HL-60/S4 treated with phorbol 12-myristate 13-acetate at 8.2 ng/mL for 4 days and 3 days (cell line): ENCODE data around the gene SPRY1.

Source experiments
- in situ Hi-C: fragments of 300-500 bp; cut with MboI; formaldehyde crosslinking; loops from 2 replicates; pipeline ENCODE4 v1.15.0; 2022; ENCODE audit warnings: low sequenced_read_pairs

The SPRY1 gene

DNA sequence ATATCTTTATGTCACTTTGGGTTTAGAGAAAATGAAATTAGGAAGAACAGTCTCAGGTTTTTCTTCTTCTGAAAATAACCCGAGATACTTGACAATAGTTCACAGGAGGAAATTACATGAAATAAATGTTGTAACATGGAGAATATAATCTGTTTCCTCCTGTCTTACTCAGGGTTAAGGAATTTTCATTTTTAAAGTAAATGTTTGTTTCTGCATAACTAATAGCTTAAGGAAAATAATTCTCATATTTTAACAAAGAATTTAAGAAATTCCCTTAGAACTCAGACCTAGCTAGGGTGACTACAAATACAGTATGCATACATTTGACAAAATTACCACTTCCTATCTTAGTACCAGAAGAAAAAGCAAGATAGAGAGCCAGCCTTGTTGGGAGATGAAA, 17.2 kb upstream of the SPRY1 start:
- in situ Hi-C loops = no loop called here

DNA sequence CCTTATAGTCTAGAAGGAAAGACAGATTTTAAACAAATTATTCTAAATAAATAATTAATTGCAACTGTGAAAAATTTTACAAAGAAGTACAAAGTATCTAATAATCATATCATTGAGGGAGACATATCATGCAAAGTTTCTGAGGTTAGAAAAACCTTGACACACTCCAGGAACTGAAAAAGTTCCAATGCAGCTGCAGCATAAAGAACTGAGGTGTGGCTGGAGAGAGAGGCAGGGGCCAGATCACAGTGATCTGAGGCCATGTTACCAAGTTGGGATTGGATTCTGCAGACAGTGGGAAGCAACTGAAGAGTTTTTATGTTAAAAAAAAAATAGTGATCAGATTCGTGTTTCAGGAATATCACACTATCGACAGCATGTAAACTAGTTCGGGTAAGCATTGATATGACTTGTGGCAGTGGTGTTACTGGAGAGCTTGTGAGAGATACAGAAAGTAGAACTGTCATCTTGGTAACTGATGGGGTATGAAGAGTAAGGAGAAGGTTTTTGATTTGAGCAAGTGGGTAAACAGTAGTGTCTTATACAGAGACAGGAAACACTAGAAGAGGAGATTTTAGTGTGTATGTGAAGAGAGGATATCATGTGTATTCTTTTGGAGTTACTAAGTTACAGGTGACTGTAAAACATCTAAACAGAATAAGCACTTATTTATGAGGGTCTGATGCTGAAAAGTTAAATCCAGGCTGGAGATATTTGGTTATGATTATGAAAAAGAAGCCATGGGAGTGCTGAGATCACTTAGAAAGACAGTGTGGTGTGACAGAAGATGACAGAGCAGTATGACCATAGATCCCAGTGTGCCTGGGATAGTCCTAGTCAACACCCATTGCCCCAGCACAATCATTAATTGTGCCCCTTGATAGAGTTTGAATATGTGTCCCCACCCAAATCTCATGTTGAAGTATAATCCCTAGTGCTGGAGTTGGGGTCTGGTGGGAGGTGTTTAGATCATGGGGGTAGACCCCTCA, 15.6 kb upstream of the SPRY1 start:
- in situ Hi-C loops = no loop called here

DNA sequence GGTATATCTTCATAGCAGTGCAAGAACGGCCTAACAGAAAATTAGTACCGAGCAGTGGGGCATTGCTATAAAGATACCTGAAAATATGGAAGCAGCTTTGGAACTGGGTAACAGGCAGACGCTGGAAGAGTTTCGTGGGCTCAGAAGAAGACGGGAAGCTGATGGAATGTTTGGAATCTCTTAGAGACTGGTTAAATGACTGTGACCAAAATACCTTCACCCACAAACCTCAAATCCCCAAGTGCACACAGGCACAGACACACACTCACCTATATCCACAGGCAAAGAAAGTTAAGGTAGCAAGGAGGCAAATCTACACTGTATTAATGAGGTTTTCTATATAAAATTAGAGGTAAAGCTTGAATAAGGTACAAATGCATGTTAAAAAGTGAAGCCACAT, 14.6 kb upstream of the SPRY1 start:
- in situ Hi-C loops = no loop called here

DNA sequence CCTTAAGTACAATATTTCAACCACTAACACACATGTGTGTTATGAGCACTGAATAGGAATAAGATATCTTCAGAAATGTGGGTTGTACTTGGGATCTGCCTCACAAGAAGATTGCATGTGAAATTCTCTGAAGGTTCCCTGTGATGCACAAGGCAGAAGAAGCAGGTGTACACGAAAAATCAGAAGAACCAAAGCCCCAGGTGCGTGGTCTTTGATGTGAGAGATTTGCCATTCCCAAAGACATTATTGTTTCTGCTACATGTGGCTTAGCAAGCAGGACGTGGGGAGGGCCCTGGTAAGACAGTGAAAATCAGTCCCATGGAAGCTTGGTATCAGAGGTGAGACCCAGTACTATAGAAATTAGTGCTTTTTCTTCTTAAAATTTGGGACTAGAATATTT, 13.0 kb upstream of the SPRY1 start:
- in situ Hi-C loops = no loop called here

DNA sequence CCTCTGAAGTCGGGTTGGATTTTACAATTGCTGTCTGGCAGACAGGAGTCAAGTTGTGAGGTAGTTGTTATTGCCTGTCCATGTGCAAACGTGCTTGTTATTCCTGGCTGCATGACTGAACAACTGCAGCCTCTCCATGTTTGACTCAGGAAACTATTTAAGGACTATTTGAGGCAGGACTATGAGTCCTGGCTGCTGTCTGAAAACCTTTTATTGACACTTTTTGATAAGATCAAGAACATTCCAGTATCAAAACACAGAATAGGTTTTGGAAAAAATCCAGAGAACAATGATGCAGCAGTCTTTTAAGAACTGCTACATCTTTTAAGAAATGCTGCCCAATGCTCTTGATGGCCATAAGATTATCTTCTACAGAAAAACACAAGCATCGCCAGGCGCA, 10.0 kb upstream of the SPRY1 start:
- in situ Hi-C loops = no loop called here

DNA sequence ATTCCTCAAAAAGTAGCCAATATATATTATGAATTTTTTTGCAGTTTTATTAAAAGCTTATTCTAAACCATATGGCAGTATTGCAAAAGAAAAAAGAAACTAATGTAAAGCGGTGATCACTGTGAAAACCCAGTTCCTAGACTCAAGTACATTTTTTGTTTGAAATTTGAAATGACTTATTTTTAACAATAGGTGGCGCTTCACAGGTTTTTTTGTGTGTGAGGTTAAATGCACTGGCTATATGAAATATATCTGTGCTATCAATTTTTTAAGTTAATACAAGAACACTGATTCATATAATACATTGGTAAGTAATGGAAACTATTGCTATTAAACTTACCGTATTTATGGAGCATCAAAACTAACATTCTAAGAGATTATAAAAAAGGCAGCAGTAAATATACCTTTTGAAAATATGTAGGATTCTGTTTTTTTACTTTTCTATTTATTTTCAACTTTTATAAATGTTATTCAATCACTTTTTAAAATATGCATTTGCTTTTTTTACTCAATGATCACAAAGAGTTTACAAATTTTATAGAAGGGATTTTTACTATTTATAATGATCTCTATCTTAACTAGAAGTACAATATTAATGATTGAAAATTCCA, 5.6 kb upstream of the SPRY1 start:
- in situ Hi-C loops = no loop called here

DNA sequence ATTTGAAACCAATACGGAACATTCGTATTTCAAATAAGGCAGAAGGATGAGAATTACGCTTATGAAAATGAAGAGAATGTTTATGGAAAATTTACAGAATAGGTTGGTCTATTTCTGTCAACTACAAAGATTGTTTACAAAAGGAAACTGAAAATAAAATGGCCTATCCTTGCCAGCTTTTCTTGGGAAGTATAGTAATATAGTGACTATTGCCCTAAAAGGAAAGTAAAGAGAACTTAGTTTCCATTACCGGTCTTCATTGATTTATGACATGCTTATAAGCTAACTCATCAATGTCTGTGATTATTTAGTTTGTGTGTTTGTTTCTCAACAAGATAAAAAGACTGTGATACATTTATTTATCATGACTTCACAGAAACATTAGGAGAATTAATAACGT, 2.9 kb upstream of the SPRY1 start:
- in situ Hi-C loops = no loop called here

DNA sequence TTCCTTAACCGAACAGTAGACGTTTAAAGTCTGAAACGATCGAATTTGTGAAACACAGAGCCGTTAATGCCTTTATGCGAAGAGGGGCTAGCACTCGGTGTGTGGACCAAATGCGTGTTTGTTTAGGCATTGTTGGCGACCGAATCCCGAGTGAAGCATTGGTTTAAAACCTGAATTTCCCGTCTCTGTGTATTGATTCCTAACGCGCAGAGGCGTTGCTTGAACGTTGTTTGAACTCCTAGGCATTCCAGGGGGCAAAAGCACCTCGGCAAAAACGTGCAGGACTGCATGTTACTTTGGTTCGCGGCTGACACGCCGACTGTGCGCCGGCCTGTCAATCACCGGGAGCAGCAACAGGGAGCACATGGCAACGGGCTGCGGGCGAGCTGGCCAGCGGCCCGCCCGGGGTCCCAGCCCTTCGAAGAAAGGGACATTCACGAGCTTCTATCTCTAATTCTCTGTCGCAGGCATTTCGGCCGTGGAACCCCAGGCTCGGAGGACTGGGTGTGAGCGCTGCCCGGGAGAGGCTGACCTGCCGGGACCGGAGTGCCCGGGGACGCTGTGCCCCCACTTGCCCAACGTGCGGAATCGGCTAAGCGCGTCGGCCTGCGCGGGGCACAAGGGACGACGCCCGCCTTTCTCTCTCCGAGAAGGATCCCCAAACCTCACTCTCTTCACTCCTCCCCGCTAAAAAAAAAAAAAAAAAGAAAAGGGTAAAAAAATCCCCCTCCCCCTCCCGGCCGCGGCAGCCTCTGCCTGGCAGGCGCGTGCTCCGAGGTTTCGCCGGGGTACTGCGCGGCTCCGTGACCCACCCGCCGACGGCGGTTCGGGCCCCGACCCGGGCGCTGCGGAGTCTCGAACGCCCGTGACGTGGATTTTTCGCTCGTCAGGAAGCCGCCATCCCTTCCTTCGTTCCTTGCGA, 810 bp downstream of the SPRY1 start:
- in situ Hi-C loops = no loop called here

DNA sequence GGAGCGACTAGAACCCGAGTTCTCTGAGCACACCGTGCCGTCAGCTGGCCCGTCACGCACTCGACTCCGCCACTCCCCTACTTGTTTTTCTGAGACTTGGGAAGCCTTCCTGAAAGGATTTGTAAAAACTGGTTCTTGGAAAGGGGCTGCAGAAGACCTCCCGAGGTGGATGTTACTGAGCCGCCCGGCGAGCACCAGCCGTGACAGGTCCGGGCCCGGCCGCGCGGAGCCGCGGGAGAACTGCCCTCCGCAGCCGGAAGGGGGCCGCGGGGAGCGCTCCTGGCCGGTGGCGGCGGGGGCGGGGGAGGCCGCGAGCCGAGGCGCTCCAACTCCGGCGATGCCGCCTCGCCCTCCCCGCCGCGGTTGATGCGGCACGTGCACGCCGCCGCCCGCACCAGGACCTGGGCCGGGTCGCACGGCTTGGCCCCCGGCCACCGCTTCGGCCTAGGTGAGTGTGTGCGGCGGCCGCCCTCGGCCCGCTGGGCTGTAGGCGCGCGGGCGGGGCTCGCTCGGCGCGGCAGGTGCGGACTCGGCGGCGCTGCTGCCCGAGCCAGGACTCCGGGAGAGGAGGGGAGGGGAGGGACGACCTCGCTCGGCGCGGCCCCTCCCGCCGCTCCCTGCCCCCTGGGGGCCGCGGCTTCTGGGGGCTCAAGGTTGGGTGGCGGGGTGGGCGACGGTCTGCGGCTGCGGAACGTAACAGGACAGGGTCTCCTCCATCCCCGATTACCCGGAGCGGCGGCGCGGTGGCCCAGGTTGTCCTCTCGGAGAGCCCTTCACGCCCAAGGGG, 1.7 kb downstream of the SPRY1 start:
- in situ Hi-C loops = no loop called here

DNA sequence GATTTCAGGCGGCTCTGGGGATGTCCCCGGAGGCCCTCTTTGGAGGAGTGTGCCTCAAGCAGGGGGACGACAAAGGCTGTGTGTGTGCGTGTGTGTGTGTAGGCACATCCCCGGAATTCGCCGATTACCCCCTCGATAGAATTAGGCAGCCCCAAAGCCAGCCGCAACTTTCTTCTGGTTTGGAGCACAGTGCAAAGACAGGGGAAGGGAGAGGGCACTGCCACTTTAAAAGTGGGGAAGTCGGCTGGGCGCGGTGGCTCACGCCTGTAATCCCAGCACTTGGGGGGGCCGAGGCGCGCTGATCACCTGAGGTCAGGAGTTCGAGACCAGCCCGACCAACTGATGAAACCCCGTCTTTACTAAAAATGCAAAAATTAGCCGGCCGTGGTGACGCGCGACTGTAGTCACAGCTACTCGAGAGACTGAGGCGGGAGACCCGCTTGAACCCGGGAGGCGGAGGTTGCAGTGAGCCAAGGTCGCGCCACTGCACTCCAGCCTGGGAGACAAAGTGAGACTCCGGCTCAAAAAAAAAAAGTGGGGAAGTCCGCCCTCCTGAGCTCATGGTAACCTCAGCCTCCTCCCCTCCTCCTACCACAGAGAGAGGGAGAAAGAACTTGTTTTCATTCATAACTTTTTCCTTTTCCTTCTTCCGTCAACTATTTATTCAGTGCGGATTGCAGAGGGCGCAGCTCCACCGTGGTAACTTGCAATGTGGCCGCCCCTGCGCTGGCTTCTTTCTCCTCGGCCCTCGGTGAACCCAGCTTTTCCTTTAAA, 2.4 kb downstream of the SPRY1 start:
- in situ Hi-C loops = no loop called here

DNA sequence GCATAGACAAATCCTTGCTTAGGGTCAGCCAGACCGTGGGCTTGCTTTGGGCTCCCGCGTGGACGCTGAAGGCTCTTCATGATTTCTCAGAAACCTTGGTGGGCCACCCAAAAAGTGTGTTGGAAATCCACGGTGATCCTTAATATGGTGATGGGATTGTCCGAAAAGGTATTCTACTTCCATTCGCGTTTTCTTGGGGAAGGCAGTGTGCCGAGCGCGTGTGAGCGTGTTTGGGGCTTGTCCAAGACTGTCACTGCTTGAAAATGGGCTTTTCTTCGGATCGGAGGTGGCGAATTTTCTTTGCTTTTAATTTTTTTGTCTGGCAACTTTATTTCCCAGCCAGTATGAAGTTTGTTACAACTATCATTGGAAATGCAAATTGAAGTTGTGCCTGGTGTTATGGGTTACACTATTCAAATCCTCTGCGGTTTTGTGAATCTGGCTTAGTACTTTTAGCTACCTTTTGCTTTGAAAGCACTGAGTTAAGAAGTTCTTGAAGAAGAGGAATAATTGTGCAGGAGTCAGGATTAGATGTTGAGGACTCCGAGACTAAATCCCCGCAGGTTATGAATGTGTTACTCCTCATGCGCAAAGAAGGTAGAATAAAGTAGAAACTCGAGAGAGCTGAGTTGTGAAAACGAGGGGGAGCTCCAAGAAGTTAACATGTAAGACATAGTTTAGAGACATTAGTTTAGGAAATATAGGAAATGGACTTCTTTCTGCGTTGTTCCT, 3.2 kb downstream of the SPRY1 start:
- in situ Hi-C loops = loop anchor here (25.0 kb wide), 1 partner anchor 188 kb away; no protein-coding TSS in a partner anchor

DNA sequence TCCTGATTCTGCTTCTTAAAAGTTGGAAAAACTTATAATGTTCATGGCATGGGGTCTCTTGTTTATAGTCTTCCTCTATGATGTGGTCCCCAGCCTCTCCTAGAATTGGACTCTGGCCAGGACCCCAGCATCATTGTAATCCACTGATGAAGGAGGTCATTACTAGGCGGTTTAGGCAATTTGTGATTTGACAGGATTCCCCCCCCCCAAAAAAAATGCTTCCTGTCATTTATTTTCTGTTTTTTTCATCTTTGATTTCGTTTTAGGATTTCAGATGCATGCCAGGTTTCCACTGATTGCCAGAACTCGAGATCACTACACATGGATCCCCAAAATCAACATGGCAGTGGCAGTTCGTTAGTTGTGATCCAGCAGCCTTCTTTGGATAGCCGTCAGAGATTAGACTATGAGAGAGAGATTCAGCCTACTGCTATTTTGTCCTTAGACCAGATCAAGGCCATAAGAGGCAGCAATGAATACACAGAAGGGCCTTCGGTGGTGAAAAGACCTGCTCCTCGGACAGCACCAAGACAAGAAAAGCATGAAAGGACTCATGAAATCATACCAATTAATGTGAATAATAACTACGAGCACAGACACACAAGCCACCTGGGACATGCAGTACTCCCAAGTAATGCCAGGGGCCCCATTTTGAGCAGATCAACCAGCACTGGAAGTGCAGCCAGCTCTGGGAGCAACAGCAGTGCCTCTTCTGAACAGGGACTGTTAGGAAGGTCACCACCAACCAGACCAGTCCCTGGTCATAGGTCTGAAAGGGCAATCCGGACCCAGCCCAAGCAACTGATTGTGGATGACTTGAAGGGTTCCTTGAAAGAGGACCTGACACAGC, 4.9 kb downstream of the SPRY1 start:
- in situ Hi-C loops = loop anchor here (25.0 kb wide), 1 partner anchor 186 kb away; no protein-coding TSS in a partner anchor

DNA sequence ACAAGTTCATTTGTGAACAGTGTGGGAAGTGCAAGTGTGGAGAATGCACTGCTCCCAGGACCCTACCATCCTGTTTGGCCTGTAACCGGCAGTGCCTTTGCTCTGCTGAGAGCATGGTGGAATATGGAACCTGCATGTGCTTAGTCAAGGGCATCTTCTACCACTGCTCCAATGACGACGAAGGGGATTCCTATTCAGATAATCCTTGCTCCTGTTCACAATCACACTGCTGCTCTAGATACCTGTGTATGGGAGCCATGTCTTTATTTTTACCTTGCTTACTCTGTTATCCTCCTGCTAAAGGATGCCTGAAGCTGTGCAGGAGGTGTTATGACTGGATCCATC, 5.5 kb downstream of the SPRY1 start:
- in situ Hi-C loops = loop anchor here (25.0 kb wide), 1 partner anchor 185 kb away; no protein-coding TSS in a partner anchor

DNA sequence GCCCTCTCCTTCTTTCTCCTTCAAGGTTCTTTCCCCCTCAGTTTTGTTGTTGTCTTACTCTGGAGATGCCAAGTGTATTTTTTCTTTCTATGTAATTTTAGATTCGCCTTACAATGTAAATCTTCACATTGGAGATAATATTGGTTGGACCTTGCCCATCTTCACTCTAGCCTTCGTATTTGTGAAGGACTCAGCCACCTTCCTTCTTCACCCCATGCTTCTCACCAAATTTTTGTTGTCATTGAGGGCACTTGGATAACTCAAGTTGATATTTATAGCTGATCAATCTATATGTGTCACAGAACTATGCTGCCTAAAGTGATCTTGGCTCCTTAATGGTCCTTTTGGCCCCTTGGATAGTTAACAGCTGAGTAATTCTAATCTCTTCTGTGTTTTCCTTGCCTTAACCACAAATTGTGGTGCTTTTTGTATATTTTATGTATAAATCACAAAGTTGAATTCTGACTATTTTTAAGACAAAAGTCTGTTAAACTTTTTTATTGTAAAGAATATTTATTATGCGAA, 6.5 kb downstream of the SPRY1 start:
- in situ Hi-C loops = loop anchor here (25.0 kb wide), 1 partner anchor 184 kb away; no protein-coding TSS in a partner anchor

DNA sequence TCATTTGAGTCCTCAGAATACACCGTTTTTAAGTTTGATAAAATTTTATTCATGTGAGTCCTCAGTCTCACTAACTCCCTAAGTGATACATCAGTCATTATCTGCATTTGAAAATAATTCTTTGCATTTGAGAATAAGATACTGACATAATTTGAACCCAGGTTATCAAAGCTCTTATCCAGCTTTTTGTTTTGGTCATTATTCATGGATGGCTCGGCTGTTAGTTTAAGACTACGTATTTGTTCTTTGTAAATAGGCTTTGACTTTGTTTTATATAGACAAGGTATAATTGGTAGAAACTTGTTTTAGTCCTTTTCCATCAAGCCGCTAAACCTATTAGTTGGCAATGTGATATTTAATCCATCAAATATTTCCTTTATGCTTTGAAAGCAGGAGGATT, 7.9 kb downstream of the SPRY1 start:
- in situ Hi-C loops = loop anchor here (25.0 kb wide), 1 partner anchor 183 kb away; no protein-coding TSS in a partner anchor

DNA sequence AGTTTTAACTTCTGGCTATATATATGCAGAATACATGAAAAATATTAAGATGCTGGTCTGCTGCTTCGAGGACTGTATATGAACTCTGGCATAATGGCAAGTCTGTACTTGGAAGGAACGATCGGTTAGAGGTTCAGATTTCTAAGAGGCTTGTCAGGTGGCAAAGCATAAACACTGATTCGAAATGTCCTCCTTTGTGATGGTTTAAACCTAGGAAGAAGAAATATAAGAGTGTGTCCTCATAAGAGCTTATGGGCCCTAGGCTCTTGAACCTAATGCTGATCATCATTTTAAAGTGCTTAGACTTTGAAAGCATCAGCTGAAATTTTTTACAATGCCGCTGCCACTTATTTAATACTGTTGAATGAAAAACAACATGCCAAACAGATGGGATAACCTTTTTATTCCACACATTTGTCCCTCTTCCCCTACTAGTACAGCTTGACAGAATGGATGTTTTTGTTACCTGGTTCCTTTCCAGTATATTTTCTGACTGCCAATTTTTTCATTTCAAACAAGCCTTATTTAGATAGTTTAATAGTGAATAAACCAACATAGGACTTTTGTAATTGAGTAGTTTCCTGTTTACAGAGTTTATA, 8.8 kb downstream of the SPRY1 start:
- in situ Hi-C loops = loop anchor here (25.0 kb wide), 1 partner anchor 182 kb away; no protein-coding TSS in a partner anchor

DNA sequence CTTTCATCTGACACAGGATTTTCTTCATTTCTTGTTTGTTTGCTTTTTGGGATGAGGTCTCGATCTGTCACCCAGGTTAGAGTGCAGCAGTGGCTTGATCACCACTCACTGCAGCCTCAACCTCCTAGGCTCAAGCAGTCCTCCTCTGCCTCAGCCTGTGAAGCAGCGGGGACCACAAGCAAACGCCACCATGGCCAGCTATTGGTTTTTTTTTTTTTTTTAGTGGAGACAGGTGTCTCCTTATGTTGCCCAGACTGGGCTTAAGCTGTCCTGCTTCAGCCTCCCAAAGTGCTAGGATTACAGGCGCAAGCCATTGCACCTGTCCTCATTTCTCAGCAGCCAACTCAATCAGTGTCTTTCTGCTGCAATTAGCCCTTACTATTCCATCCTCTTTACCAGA, 10.3 kb downstream of the SPRY1 start:
- in situ Hi-C loops = loop anchor here (25.0 kb wide), 1 partner anchor 180 kb away; no protein-coding TSS in a partner anchor
